Liver (tissue), 9 donors: Measurements from ENCODE around the gene HACD2. TPM values are rescaled to one million over a fixed set of nuclear protein-coding genes. Genes with fewer than 3 reads are reported as not detected.
"Not testable (repeated sequence)": the region's sequence is repeated elsewhere in the genome, so short reads cannot be mapped to it uniquely, and the experiment has no call there.

Experiments used
- DNase-seq: peaks from one replicate; pipeline ENCODE4 v3.0.0-alpha.2; 2017; ENCODE audit warnings: low spot score
- H3K27ac ChIP-seq, 2 donors: one replicate each; pipeline ENCODE4 v1.7.0; 2013; ENCODE audit warnings: inconsistent platforms in 2 of 2, low read length in 2 of 2, control low read depth in 1 of 2, low read depth in 1 of 2, mild to moderate bottlenecking in 1 of 2
- H3K27me3 ChIP-seq, 4 donors: one replicate each; pipeline versions ENCODE4 v1.6.1 to v1.7.0; 2013; ENCODE audit warnings: low read length in 3 of 4, inconsistent platforms in 1 of 4, mild to moderate bottlenecking in 1 of 4, moderate library complexity in 1 of 4; ENCODE audit not compliant: control insufficient read depth in 4 of 4, insufficient read depth in 4 of 4
- H3K36me3 ChIP-seq, 4 donors: one replicate each; pipeline versions ENCODE4 v1.6.1 to v1.7.0; 2013; ENCODE audit warnings: low read length in 3 of 4, mild to moderate bottlenecking in 3 of 4, low read depth in 1 of 4, moderate library complexity in 1 of 4; ENCODE audit not compliant: control insufficient read depth in 4 of 4, insufficient read depth in 3 of 4
- H3K4me1 ChIP-seq, 4 donors: one replicate each; pipeline versions ENCODE4 v1.6.1 to v1.7.0; 2013; ENCODE audit warnings: low read length in 3 of 4, mild to moderate bottlenecking in 3 of 4, moderate library complexity in 1 of 4; ENCODE audit not compliant: control insufficient read depth in 4 of 4, insufficient read depth in 4 of 4
- H3K4me3 ChIP-seq, 3 donors: one replicate each; pipeline versions ENCODE4 v1.6.1 to v1.7.0; 2013; ENCODE audit warnings: low read length in 3 of 3, control low read depth in 1 of 3, low read depth in 1 of 3, mild to moderate bottlenecking in 1 of 3
- H3K9ac ChIP-seq, 2 donors: one replicate each; pipeline ENCODE4 v1.7.0; 2013; ENCODE audit warnings: low read length in 2 of 2, mild to moderate bottlenecking in 2 of 2, moderate library complexity in 2 of 2, control low read depth in 1 of 2, low read depth in 1 of 2
- H3K9me3 ChIP-seq, 4 donors: one replicate each; pipeline versions ENCODE4 v1.6.1 to v1.7.0; 2013; ENCODE audit warnings: low read length in 3 of 4; ENCODE audit not compliant: control insufficient read depth in 4 of 4
- ATF3 ChIP-seq: IDR thresholded peaks from 2 replicates; pipeline ENCODE4 v1.6.1; 2016; ENCODE audit warnings: antibody characterized with exemption
- EGR1 ChIP-seq, 2 donors: IDR thresholded peaks; 2 replicates each; pipeline ENCODE4 v1.6.1; 2016 to 2018; ENCODE audit warnings: antibody characterized with exemption in 2 of 2, low read depth in 2 of 2
- FOXA1 ChIP-seq: IDR thresholded peaks from 2 replicates; pipeline ENCODE4 v1.6.1; 2016; ENCODE audit warnings: antibody characterized with exemption
- FOXA2 ChIP-seq: IDR thresholded peaks from 2 replicates; pipeline ENCODE4 v1.6.1; 2016; ENCODE audit warnings: antibody characterized with exemption
- GABPA ChIP-seq, 2 donors: IDR thresholded peaks in 1 of 2; conservative IDR thresholded peaks in 1 of 2; 2 replicates each; pipeline ENCODE4 v1.6.1; 2016; ENCODE audit warnings: antibody characterized with exemption in 2 of 2, mild to moderate bottlenecking in 1 of 2, moderate library complexity in 1 of 2
- HNF4A ChIP-seq, 2 donors: conservative IDR thresholded peaks; 2 replicates each; pipeline ENCODE4 v1.6.1; 2016; ENCODE audit warnings: antibody characterized with exemption in 2 of 2, mild to moderate bottlenecking in 2 of 2
- HNF4G ChIP-seq: IDR thresholded peaks from 2 replicates; pipeline ENCODE4 v1.6.1; 2016; ENCODE audit warnings: antibody characterized with exemption
- JUND ChIP-seq, 2 donors: IDR thresholded peaks; 2 replicates each; pipeline ENCODE4 v1.6.1; 2016; ENCODE audit warnings: antibody characterized with exemption in 2 of 2
- MAX ChIP-seq: IDR thresholded peaks from 2 replicates; pipeline ENCODE4 v1.6.1; 2016; ENCODE audit warnings: antibody characterized with exemption
- NR2F2 ChIP-seq: IDR thresholded peaks from 2 replicates; pipeline ENCODE4 v1.6.1; 2016; ENCODE audit warnings: antibody characterized with exemption
- RAD21 ChIP-seq, 2 donors: IDR thresholded peaks; 2 replicates each; pipeline ENCODE4 v1.6.1; 2016; ENCODE audit warnings: antibody characterized with exemption in 2 of 2, mild to moderate bottlenecking in 2 of 2
- REST ChIP-seq: IDR thresholded peaks from 2 replicates; pipeline ENCODE4 v1.6.1; 2016; ENCODE audit warnings: antibody characterized with exemption, mild to moderate bottlenecking
- RXRA ChIP-seq, 2 donors: IDR thresholded peaks; 2 replicates each; pipeline ENCODE4 v1.6.1; 2017 to 2018; ENCODE audit warnings: antibody characterized with exemption in 2 of 2, mild to moderate bottlenecking in 1 of 2
- SP1 ChIP-seq: IDR thresholded peaks from 2 replicates; pipeline ENCODE4 v1.6.1; 2018; ENCODE audit warnings: antibody characterized with exemption, mild to moderate bottlenecking
- TAF1 ChIP-seq: conservative IDR thresholded peaks from 2 replicates; pipeline ENCODE4 v1.6.1; 2016; ENCODE audit warnings: antibody characterized with exemption, mild to moderate bottlenecking
- YY1 ChIP-seq: IDR thresholded peaks from 2 replicates; pipeline ENCODE4 v1.6.1; 2016; ENCODE audit warnings: antibody characterized with exemption, mild to moderate bottlenecking
- ZBTB33 ChIP-seq: IDR thresholded peaks from 2 replicates; pipeline ENCODE4 v1.6.1; 2016; ENCODE audit warnings: antibody characterized with exemption
- WGBS: extraction: QIAGEN DNeasy Blood & Tissue Kit; methylation state at CpG from one replicate; pipeline ENCODE4 v1.1.7; 2013; 5-methylcytosine and 5-hydroxymethylcytosine counted together
- polyA plus RNA-seq, 2 donors: library from polyadenylated mRNA; stranded (reverse) in 1 of 2; unstranded in 1 of 2; fragments of 200-250 nt in 1 of 2; fragments of >200 nt in 1 of 2; fragmentation: Nextera tagmentation in 1 of 2; extraction: Ambion mirVana in 1 of 2; gene quantifications; one replicate each; pipeline versions ENCODE4 v1.2.1 to v1.2.3, GENCODE V29; 2013 to 2015
- total RNA-seq, 2 donors: library from RNA; depleted of rRNA; stranded (reverse); fragments of >200 nt; gene quantifications; one replicate each; pipeline ENCODE4 v1.2.3, GENCODE V29; 2014
- donor health status: healthy.
- donor health status: healthy.
- donor health status: healthy.
- donor health status: healthy.
- donor health status: healthy.

HACD2 gene
- total and polyA plus RNA-seq, 4 donors: 14.8 to 45.2 (median 25.2) TPM

- no peaks in the 10 kb centered on the region for H3K27me3 ChIP-seq
- DNase-seq: no peak
- no peak overlapping the region for H3K4me3 ChIP-seq
- peaks cover 3 to 36% (median 34%) of the 10 kb centered on the region in 4 donors for H3K4me1 ChIP-seq
- H3K9ac ChIP-seq: no peak overlapping the region
- no peaks in the 10 kb centered on the region for H3K36me3 ChIP-seq
- TF ChIP-seq RXRA (IDR thresholded peaks at IDR 0.05) (no peak), RAD21 (IDR thresholded peaks at IDR 0.05) (no peak), FOXA2 (no peak), JUND (IDR thresholded peaks at IDR 0.05) (no peak), HNF4G (no peak)
- no peaks in the 10 kb centered on the region for H3K9me3 ChIP-seq
- WGBS: 71% methylated on average over 1 of the region's 1 CpG
- no peak overlapping the region for H3K27ac ChIP-seq
Measured at GRCh38 chr3:123602325-123602724, 17.5 kb upstream of the HACD2 start.

GRCh38 chr3:123600863-123601262 lies 16.0 kb upstream of the HACD2 start:
- H3K36me3 ChIP-seq, H3K9ac ChIP-seq, H3K4me3 ChIP-seq, DNase-seq, H3K27me3 ChIP-seq, H3K27ac ChIP-seq, H3K9me3 ChIP-seq: not testable (repeated sequence)
- peaks cover 3 to 29% (median 26%) of the 10 kb centered on the region in 4 donors for H3K4me1 ChIP-seq

- Histone ChIP-seq H3K4me3 (no peak overlapping the region), H3K27ac (no peak overlapping the region), H3K36me3 (no peaks in the 10 kb centered on the region), H3K27me3 (no peaks in the 10 kb centered on the region), H3K9me3 (no peaks in the 10 kb centered on the region), H3K4me1 (peaks cover 5 to 11% (median 6%) of the 10 kb centered on the region in 4 donors), H3K9ac (no peak overlapping the region)
- WGBS: 90% methylated on average over 4 of the region's 4 CpGs
- DNase-seq: no peak
- TF ChIP-seq TAF1 (no peak), FOXA2 (no peak), RAD21 (IDR thresholded peaks at IDR 0.05) (no peak), ATF3 (no peak), NR2F2 (no peak), YY1 (no peak), RXRA (IDR thresholded peaks at IDR 0.05) (no peak), JUND (IDR thresholded peaks at IDR 0.05) (no peak), MAX (no peak), HNF4G (no peak), ZBTB33 (no peak), EGR1 (IDR thresholded peaks at IDR 0.05; ENCODE audit: low read depth in 2 of 2) (no peak), GABPA (IDR thresholded peaks at IDR 0.05 in 1 of 2, conservative IDR thresholded peaks at IDR 0.05 in 1 of 2) (no peak), HNF4A (conservative IDR thresholded peaks at IDR 0.05) (no peak), FOXA1 (no peak), REST (no peak), SP1 (no peak)
Measured at GRCh38 chr3:123597561-123597960, 12.7 kb upstream of the HACD2 start.
